Thyroid gland (tissue), 4 donors: Measurements from ENCODE around the gene USP33.

Source experiments
- POLR2A ChIP-seq, 2 donors: fragments of 450-650 bp; IDR thresholded peaks; one replicate each; pipeline ENCODE4 v1.6.1; 2017; ENCODE audit warnings: antibody characterized with exemption in 2 of 2, mild to moderate bottlenecking in 2 of 2, moderate library complexity in 1 of 2
- TF ChIP-seq, protein P1 (sequence below), 6 experiments: fragments of 200-600 bp in 3 of 6; fragments of 450-650 bp in 3 of 6; sonication (generic) in 3 of 6; IDR thresholded peaks; one replicate each; pipeline ENCODE4 v1.5.1; 2016 to 2019; ENCODE audit warnings: antibody characterized with exemption in 6 of 6, mild to moderate bottlenecking in 2 of 6, inconsistent platforms in 1 of 6, moderate library complexity in 1 of 6

DNA sequence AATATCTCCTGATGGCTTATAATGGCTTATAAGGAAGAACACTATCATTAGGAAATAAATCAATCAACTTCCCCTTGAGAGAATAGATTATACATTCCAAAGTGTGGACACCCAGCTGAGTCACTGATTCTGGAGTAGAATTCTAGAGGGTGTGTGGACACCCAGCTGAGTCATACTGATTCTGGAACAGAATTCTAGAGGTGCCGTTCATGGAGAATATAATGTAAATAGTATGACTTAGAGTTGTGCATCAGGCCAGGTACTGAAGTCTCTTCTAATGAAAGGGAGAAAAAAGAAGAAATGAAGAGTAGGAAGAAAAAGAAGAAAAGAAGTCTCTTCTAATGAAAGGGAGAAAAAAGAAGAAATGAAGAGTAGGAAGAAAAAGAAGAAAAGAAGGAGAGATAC, 2.4 kb upstream of the USP33 start:
- TF ChIP-seq, protein P1, sequence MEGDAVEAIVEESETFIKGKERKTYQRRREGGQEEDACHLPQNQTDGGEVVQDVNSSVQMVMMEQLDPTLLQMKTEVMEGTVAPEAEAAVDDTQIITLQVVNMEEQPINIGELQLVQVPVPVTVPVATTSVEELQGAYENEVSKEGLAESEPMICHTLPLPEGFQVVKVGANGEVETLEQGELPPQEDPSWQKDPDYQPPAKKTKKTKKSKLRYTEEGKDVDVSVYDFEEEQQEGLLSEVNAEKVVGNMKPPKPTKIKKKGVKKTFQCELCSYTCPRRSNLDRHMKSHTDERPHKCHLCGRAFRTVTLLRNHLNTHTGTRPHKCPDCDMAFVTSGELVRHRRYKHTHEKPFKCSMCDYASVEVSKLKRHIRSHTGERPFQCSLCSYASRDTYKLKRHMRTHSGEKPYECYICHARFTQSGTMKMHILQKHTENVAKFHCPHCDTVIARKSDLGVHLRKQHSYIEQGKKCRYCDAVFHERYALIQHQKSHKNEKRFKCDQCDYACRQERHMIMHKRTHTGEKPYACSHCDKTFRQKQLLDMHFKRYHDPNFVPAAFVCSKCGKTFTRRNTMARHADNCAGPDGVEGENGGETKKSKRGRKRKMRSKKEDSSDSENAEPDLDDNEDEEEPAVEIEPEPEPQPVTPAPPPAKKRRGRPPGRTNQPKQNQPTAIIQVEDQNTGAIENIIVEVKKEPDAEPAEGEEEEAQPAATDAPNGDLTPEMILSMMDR (IDR thresholded peaks at IDR 0.05): no peak
- TF ChIP-seq POLR2A (IDR thresholded peaks at IDR 0.05): no peak
